Muscle of arm (tissue), 12 donors: ENCODE data around the gene EXO1. TPM values are rescaled to one million over a fixed set of nuclear protein-coding genes. Genes with fewer than 3 reads are reported as not detected.

Source experiments
- DNase-seq: peaks from one replicate; pipeline ENCODE4 v3.0.0-alpha.2; 2013
- polyA plus RNA-seq, 12 donors: library from polyadenylated mRNA; unstranded; fragments of 120-200 nt; gene quantifications; one replicate each; pipeline ENCODE4 v1.2.1, GENCODE V29; 2013; ENCODE audit not compliant: insufficient read length in 12 of 12

EXO1 gene
- polyA plus RNA-seq, 12 donors = 5.7 to 18.8 (median 8.1) TPM; not detected in 1

GRCh38 chr1:241883159-241883558 lies 35.2 kb downstream of the EXO1 start:
- no peak for DNase-seq

GRCh38 chr1:241888232-241888631 lies 40.2 kb downstream of the EXO1 start:
- DNase-seq = no peak

GRCh38 chr1:241891296-241891695 lies 43.3 kb downstream of the EXO1 start:
- DNase-seq = no peak

- DNase-seq = no peak
Observed at GRCh38 chr1:241894016-241894415, 46.0 kb downstream of the EXO1 start.

GRCh38 chr1:241895013-241895412 lies 47.0 kb downstream of the EXO1 start:
- DNase-seq = no peak

- DNase-seq = no peak
Observed at GRCh38 chr1:241896670-241896962, 48.6 kb downstream of the EXO1 start.

DNA sequence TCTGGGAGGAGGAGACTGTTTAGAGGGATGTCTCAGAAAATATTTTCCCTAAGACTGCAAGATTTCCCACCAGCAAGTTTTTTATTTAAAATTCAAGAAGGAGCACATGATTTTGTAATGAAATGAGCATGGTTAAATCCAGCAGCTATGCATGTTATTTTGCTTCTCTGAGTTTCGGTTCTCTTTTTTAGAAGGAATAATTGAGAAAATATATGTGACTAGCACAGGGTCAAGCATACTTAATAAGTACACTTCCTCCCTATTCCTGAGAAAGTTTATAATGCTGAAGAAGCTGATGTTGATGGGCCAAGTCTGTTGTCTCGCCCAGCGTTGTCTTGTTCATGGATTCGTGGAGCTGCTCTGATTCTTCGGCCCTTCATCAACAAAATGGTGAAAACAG lies 51.2 kb downstream of the EXO1 start:
- DNase-seq = no peak

DNA sequence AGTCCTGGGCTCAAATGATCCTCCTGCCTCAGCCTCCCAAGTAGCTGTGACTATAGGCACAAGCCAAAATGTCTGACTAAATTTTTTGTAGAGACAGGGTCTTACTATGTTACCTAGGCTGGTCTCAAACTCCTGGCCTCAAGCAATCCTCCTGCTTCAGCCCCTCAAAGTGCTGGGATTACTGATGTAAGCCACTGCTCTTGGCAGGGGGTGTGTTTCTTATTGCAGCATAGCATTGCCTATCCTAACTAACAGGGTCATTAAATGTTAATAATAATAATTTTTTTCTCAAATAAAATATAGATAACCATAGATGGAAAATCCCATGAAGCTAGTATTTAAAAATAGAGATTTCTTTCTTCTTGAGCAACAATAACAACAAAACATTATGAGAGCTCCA lies 52.4 kb downstream of the EXO1 start:
- DNase-seq = no peak

GRCh38 chr1:241902391-241903065 lies 54.5 kb downstream of the EXO1 start:
- peak; percentile 67 for DNase-seq

- DNase-seq = no peak
Observed at GRCh38 chr1:241916196-241916595, 68.2 kb downstream of the EXO1 start.

DNA sequence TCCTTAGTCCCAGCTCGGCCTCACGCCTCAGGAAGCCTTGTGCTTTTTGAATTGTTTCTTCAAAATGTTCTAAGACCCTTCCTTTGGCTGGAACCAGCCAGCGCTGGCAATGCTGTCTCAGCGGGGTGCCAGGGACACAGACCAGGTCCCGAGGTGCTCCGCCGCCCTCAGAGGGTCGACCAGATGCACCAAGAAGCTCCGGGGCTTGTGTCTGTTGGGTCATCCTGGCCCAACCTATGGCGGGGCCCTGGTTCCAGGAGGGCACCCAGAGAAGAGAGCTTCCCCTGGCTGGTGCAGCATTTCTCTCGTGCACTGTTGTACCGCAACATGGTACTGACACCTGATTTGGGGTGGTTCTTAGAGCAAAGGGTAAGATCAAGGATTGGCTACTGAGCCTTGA lies 69.5 kb downstream of the EXO1 start:
- no peak for DNase-seq

GRCh38 chr1:241918879-241919278 lies 70.9 kb downstream of the EXO1 start:
- DNase-seq = no peak

- DNase-seq = no peak
Observed at GRCh38 chr1:241924080-241924808, 76.2 kb downstream of the EXO1 start.

GRCh38 chr1:241926141-241926540 lies 78.1 kb downstream of the EXO1 start:
- no peak for DNase-seq

DNA sequence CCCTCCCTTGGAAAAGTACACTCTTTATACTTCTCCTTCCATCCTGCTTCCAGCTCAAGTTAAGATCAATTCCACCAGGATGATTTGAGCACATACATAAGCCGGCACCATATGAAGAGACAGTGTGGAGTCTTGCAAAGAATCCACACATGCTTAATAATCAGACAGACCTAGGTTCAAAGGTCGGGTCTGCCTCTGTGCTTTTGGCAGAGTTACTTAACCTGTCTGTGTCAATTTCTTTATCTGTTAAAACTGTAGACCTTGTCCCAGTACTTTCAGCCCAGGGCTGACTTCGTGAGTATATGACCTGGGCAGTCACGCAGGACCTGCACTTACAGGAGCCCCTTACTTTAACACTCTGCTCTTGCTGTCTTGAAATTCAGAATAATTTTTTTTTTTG lies 79.3 kb downstream of the EXO1 start:
- no peak for DNase-seq

- DNase-seq = no peak
Observed at GRCh38 chr1:241932845-241933244, 84.8 kb downstream of the EXO1 start.

DNA sequence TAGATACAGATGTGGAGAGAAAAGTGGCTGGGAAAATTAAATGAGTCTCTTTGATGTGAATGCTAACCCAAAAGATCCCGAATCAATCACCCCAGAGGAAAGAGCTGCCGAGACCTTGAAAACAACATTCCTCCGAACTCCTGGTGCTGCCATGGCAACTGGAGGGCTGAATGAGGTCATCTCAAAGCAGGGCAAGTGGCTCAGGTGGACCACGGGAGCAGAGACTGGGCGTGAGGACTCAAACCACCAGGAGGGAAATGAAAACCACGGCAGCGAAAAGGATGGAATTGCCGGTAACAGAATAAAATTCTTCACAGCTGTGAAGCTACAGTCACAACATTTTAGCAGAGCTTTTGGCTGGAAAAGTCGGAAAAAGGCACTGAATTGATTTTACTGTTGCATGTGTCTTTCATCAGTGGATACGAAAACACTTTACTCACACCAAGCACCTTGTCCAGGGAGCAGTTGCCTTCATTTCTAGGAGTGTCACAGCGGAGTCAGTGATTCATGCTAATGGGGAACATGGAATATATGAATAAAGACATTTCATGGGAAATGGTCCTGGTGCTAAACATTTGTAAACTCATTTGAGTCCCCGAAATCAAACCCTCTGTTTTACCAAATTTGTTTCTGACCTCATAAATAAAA lies 86.3 kb downstream of the EXO1 start:
- peak; percentile 84 for DNase-seq

DNA sequence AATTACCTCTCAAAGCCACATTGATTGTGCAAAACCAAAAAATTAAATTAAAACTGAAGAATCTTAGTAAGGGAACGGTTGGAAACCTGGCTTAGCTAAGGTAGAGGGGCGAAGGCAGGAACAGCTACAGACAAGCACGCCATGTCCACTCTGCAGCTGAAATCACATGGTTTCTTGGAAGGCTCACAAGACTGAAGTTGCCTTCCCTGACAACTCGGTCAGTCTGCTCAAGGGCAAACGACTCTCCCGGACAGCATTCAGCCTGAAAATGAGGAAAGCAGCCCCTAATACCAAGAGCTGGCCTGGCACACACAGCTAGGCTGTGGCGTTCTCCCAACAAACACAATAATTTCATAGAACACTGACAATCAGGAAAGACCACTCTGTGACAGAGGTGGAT lies 86.9 kb downstream of the EXO1 start:
- peak; percentile 44 for DNase-seq

Other genes with a start within 250 kb of the EXO1 start
- gene CHML, start 207.8 kb upstream of the EXO1 start, polyA plus RNA-seq = 10 to 100 TPM in 11 of 12 donors, not detected in 1; 10.4 to 18.5 (median 15.1) TPM
- gene OPN3, start 207.8 kb upstream of the EXO1 start, polyA plus RNA-seq = 10 to 100 TPM in 11 of 12 donors, not detected in 1; 14.2 to 27.4 (median 23.1) TPM
- gene WDR64, start 195.9 kb upstream of the EXO1 start, polyA plus RNA-seq = under 1 TPM in 8 of 12 donors, not detected in 4; 0.16 to 0.40 (median 0.31) TPM
- gene BECN2, start 109.6 kb downstream of the EXO1 start, polyA plus RNA-seq = 1 to 10 TPM in 1 of 12 donors, under 1 TPM in 9, not detected in 2; 0.17 to 1.1 (median 0.37) TPM
- 10 to 100 TPM in 9 of 12 donors, 1 to 10 TPM in 1, not detected in 2; 6.2 to 31.1 (median 13.3) TPM for gene MAP1LC3C, start 150.9 kb downstream of the EXO1 start, polyA plus RNA-seq